HepG2 (cell line): ENCODE measurements around the gene NEURL2. TPM values are rescaled to one million over a fixed set of nuclear protein-coding genes. Genes with fewer than 3 reads are reported as not detected.
A peak's percentile ranks its signal among the peaks of the same experiment; 100 is the strongest.

Experiments used
- ATF7-NPFF ChIP-seq: sonication (generic); formaldehyde crosslinking; IDR thresholded peaks from 2 replicates; pipeline ENCODE4 v1.8.1; 2023; ENCODE audit warnings: mild to moderate bottlenecking, low read depth, missing genetic modification reagents, moderate library complexity
- FOSL2 ChIP-seq: sonication (generic); formaldehyde crosslinking; IDR thresholded peaks from 2 replicates; pipeline ENCODE4 v1.4.0; 2020; ENCODE audit warnings: missing genetic modification reagents
- LBX2 ChIP-seq: sonication (generic); formaldehyde crosslinking; IDR thresholded peaks from 2 replicates; pipeline ENCODE4 v1.5.0; 2020; ENCODE audit warnings: missing genetic modification reagents, mild to moderate bottlenecking, borderline replicate concordance
- MTA1 ChIP-seq: sonication (generic); formaldehyde crosslinking; IDR thresholded peaks from 2 replicates; pipeline ENCODE4 v1.4.0; 2020; ENCODE audit warnings: missing genetic modification reagents, mild to moderate bottlenecking, borderline replicate concordance
- PAF1 ChIP-seq: IDR thresholded peaks from 2 replicates; pipeline ENCODE4 v1.6.1; 2016; ENCODE audit warnings: missing genetic modification reagents, missing compliant biosample characterization
- TCF12 ChIP-seq, 2 experiments: fragments of 450-650 bp in 1 of 2; sonication (generic) in 1 of 2; formaldehyde crosslinking in 1 of 2; IDR thresholded peaks; 2 replicates each; pipeline versions ENCODE4 v1.6.1 to v1.8.0; 2017 to 2022; ENCODE audit warnings: antibody characterized with exemption in 1 of 2, mild to moderate bottlenecking in 1 of 2, missing genetic modification reagents in 1 of 2, moderate library complexity in 1 of 2
- THAP8 ChIP-seq: sonication (generic); formaldehyde crosslinking; IDR thresholded peaks from 2 replicates; pipeline ENCODE4 v1.5.1; 2020; ENCODE audit warnings: missing genetic modification reagents, mild to moderate bottlenecking, borderline replicate concordance
- THAP9 ChIP-seq: sonication (generic); formaldehyde crosslinking; IDR thresholded peaks from 2 replicates; pipeline ENCODE4; 2020; ENCODE audit warnings: missing genetic modification reagents, mild to moderate bottlenecking, borderline replicate concordance
- ZNF44 ChIP-seq: sonication (generic); formaldehyde crosslinking; IDR thresholded peaks from 2 replicates; pipeline ENCODE4 v1.5.1; 2020; ENCODE audit warnings: mild to moderate bottlenecking, missing genetic modification reagents
- ZNF512B ChIP-seq: sonication (generic); formaldehyde crosslinking; IDR thresholded peaks from 2 replicates; pipeline ENCODE4 v1.5.1; 2020; ENCODE audit warnings: missing genetic modification reagents, mild to moderate bottlenecking, borderline replicate concordance
- ZNF562 ChIP-seq: sonication (generic); formaldehyde crosslinking; IDR thresholded peaks from 2 replicates; pipeline ENCODE4 v1.8.0; 2022; ENCODE audit warnings: missing genetic modification reagents, borderline replicate concordance
- ZNF572 ChIP-seq: sonication (generic); formaldehyde crosslinking; IDR thresholded peaks from 2 replicates; pipeline ENCODE4 v1.5.1; 2020; ENCODE audit warnings: mild to moderate bottlenecking, missing genetic modification reagents
- ZNF75D ChIP-seq: sonication (generic); formaldehyde crosslinking; IDR thresholded peaks from 2 replicates; pipeline ENCODE4 v1.8.1; 2023; ENCODE audit warnings: missing genetic modification reagents, mild to moderate bottlenecking, borderline replicate concordance
- polyA plus RNA-seq, 8 experiments: library from polyadenylated mRNA; depleted of rRNA in 3 of 8; stranded (reverse) in 7 of 8; unstranded in 1 of 8; fragments of >200 nt; fragmentation: Illumina TruSeq in 4 of 8; extraction: Trizol in 4 of 8; gene quantifications; 2 replicates each; pipeline versions ENCODE4 v1.2.1 to v1.2.3, GENCODE V29; 2011 to 2016; ENCODE audit warnings: low read depth in 4 of 8, missing spikeins in 1 of 8, mixed read lengths in 1 of 8; ENCODE audit not compliant: insufficient read depth in 1 of 8
- total RNA-seq, 5 experiments: library from RNA; depleted of rRNA; stranded (reverse); fragments of >200 nt; fragmentation: Illumina TruSeq; extraction: Trizol; gene quantifications; 2 replicates each; pipeline ENCODE4 v1.2.3, GENCODE V29; 2016; ENCODE audit warnings: low read depth in 1 of 5
- TF ChIP-seq, protein P1 (sequence below): sonication (generic); formaldehyde crosslinking; IDR thresholded peaks from 2 replicates; pipeline ENCODE4 v1.8.1; 2023; ENCODE audit warnings: mild to moderate bottlenecking, missing genetic modification reagents
- TF ChIP-seq, protein P2 (sequence below): sonication (generic); formaldehyde crosslinking; conservative IDR thresholded peaks from 2 replicates; pipeline ENCODE4 v1.4.0; 2020; ENCODE audit warnings: missing genetic modification reagents

Gene NEURL2
- total and polyA plus RNA-seq, 2 of the 13 experiments (the other 11 are each of a cell fraction or from before 2014, with no cell fraction given) = 7.2 to 9.7 TPM

- TF ChIP-seq ZNF512B (CRISPR knock-in tag) (no peak), FOSL2 (0 out of 2 replicates have a peak, but pooled peaks have one; percentile 42), ATF7-NPFF (CRISPR knock-in tag) (no peak; the same call in 1 of the 2 replicates), ZNF75D (CRISPR knock-in tag) (no peak), ZNF572 (CRISPR knock-in tag) (peak; percentile 95; the same call in 1 of the 2 replicates), MTA1 (no peak), ZNF562 (CRISPR knock-in tag) (no peak), LBX2 (peak; percentile 90; the same call in 1 of the 2 replicates), THAP9 (CRISPR knock-in tag) (peak; percentile 83; the same call in 1 of the 2 replicates), TCF12 (IDR thresholded peaks at IDR 0.05) (no peak), TCF12 (CRISPR knock-in tag; IDR thresholded peaks at IDR 0.05) (no peak; the same call in 1 of the 2 replicates), ZNF44 (peak; percentile 91; the same call in 1 of the 2 replicates), PAF1 (no peak), THAP8 (CRISPR knock-in tag) (no peak; the same call in 1 of the 2 replicates)
- TF ChIP-seq, protein P1, sequence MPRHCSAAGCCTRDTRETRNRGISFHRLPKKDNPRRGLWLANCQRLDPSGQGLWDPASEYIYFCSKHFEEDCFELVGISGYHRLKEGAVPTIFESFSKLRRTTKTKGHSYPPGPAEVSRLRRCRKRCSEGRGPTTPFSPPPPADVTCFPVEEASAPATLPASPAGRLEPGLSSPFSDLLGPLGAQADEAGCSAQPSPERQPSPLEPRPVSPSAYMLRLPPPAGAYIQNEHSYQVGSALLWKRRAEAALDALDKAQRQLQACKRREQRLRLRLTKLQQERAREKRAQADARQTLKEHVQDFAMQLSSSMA = peak; percentile 97
- TF ChIP-seq, protein P2, sequence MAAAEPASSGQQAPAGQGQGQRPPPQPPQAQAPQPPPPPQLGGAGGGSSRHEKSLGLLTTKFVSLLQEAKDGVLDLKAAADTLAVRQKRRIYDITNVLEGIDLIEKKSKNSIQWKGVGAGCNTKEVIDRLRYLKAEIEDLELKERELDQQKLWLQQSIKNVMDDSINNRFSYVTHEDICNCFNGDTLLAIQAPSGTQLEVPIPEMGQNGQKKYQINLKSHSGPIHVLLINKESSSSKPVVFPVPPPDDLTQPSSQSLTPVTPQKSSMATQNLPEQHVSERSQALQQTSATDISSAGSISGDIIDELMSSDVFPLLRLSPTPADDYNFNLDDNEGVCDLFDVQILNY (CRISPR knock-in tag) = no peak
Observed at GRCh38 chr20:45857114-45857881, 33.7 kb downstream of the NEURL2 start, which contains the start of the genes ACOT8 and ZSWIM3 (continued).
